Measurements from ENCODE around the gene CCNH.

The CCNH gene

DNA sequence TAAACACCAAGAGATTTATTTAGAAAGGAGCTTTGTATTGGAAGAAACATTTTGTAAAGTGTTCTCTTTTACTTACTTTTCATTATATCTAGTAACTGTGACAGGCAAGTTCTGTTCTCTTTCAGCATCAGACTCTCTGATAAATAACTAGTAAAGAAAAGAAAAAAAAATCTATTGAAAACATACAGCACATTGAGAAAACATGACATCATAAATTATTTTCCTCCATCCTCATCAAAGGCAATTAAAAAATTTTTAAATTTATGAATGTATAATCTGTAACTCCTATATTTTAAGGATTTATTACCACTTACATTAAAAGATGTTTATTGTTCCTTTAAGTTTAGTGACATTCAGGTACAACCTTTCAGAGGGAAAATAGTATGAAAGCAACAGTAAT, 11.1 kb downstream of the CCNH start:
- DNase-seq: no peak

DNA sequence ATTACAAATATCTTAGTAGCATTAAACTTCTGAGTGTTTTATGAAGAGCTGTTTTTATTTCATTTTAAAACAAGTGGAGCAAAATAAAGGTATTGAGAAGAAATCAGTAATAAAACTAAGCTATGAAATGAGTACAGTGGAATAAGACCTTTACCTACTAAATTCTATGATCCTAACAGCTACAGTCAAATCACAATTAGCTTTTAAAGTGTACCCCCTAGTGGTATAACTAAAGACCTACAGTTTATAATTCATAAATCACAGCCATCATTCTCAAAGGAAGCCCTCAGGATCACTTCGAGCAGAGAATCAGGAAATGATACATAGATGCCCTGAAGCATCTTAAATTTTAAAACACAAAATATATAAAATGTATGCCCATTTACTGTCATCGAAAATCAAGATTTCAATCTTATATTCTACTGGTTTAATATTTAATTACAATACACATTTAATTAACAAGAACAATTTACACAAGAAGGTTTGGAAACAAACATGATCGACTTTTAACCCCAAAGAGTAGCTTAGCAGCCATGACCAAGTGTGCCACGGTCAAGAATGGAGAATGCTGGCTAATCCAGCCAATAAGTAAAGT, 12.3 kb downstream of the CCNH start:
- DNase-seq: peak; percentile 42

DNA sequence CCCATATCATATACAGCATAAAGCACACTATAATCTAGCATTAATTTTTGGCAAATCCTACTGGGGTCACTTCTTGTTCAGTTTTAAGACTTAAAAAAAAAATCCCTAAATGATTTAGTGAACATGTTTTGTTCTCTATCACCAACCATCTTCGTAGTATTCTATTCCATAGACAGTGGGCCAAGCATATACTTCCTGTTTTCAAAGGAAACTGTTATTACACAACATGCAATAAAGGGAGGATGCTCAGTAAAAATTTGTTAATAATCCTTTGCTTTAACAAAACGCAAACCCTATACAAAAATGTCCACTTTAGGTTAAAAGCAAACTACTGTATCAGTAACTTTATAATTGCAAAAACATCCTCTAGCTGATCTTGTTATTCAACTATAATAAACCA, 13.0 kb downstream of the CCNH start:
- no peak for DNase-seq

DNA sequence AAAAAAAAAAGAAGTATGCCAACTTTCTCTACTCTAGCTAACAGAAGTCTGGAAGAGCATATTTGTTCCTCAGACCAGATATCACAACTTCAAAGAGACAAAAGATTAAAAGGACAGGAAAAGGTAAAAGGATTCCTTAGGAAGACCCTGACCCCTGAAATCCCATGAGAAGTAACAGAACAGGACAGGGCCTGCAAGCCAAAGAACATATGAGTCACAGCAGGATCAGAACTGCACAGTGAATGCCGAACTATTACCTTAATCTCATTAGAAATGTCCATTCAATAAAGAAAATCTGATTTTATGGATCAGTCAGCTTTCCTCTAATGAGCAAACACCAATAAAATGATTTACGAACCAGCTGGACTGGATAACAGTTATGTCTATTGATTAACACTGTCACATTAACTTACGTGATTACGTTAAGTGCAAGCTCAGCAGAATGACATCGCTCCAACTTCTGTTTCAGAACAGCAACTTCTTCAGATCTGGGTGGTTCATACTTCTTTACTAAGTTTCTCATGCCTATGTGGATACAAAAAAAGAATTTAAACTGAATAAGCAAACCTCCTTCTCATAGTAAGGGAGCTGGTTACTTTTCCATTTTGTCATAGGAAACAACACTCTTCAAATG, 13.6 kb downstream of the CCNH start:
- DNase-seq: no peak

DNA sequence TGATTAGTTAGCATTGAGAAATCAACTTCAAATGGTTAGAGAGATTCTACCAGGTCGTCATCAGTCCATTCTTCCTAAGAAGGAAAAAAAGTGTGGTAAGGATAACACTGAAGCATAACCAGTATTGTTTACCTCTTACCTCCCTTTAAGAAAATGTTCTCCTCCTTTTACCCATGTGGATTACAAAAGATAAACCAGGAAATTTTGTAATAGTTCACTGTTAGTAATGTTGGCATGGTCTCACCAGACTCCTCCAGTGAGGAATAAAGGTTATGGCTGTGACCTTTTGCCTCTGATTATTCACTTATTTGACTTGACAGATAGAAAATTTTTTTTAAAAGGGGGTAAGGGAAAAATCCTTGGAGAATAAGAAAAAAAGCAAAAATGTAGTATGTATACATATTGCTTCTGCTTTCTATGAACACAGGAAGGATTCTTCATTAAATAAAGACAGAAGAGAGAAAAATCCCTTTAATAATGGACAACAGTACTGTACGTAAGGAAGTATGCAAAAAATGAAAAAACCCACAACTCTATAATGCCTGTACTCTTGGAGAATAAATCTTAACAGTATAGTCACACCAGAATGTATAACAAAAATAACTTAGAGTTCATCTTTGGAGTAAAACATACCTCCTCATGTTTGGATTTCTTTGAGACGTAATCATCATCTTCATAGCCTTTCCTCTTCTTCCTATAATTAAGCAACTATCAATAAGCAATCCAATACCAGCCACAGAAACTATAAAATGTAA, 18.1 kb downstream of the CCNH start:
- DNase-seq: no peak

DNA sequence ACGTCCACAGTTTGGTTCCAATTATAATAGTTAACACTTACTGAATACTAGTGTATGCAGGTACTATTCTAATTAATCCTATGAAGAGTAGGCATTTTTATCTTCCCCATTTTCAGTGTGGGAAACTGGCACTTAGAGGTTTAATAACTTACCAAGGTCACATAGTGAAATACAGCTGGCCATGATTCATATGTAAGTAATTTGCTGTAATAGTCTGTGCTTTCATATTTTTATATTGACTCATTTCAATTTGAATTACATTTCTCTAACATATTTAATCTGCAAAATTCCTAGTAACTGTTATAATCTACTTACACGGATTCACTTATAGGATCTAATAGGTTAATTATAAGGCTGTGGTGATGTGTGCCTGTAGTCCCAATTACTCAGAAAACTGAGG, 19.4 kb downstream of the CCNH start:
- no peak for DNase-seq

DNA sequence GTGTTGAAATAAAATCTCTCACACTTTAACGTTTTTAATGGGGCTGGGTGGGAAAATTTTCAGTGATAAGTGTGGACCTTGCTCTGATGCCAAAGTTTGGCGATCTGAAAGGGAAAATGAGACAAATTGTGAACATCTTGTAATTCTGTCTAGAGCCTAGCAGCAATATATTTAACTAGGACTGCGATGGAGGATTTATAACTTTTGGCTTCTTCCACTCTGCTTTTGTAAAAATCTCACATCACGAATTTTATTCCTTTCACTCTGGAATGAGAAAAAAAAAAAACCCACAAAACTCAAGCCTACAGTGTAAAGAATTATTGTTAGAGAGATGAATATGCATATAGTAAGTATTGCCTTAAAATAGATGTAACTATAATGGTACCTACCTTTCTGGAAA, 19.9 kb downstream of the CCNH start:
- DNase-seq: no peak

DNA sequence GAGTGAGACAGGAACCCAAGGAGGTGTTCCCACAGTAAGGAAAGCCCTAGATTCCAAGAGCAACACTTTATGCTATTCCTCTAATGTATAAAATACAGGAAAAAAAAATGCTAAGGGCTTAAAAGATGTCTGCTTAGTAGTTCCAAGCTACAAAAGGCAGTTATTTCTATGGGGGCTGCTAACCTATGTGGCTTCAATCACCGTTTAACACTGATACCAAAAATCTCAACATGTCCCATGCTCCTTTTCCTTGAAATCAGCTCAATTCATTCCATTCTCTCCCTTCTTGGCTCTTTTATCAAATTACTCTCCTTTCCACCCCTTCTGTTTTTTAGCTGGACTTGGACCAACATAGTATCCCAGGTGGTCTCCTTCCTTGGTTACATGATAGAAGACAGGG, 20.6 kb downstream of the CCNH start:
- no peak for DNase-seq

DNA sequence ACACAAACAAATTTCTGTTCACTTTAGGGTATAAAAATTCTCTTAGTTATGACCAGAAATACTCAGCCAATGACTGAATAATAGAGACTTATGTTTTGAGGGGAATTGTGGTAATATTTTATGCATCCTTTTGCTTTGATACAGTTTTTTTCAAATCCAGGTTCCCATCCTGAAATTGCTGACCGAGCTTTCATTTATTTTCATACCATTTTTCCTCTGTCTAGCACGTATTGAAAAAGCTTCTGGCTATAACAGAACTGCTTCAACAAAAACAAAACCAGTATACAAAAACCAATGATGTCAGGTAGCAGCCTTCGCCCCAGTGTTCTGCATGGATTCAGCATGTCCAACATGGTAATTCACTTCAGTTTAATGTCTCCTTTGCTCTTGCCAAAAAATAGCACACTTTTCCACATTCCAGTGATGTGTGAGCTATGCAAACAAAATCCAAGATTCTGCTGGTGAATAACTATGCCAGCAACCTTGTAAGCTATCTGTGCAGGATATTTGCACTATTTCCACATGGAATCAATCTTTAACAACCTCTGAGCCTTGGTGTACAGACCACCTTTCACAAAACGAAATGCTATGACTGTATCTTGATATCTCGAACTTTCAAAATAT, 22.0 kb downstream of the CCNH start:
- no peak for DNase-seq

DNA sequence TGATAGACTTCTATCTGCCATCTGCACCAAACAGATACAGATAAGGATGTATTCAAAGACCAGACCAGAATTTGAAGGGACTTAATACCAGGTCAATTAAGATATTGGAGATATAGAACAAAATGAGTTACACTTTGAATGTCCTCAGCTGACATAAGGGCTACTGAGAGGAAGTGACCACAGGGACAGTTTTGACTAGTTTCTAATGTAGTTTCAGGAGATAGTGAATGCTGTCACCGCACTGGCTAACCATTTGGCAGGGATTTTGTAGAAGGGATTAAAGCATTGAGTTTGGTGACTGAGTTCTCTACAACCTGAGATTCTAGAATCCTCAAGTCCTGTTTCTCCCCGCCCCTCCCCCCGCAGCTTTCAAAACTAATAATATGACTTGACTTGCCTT, 22.7 kb downstream of the CCNH start:
- no peak for DNase-seq

DNA sequence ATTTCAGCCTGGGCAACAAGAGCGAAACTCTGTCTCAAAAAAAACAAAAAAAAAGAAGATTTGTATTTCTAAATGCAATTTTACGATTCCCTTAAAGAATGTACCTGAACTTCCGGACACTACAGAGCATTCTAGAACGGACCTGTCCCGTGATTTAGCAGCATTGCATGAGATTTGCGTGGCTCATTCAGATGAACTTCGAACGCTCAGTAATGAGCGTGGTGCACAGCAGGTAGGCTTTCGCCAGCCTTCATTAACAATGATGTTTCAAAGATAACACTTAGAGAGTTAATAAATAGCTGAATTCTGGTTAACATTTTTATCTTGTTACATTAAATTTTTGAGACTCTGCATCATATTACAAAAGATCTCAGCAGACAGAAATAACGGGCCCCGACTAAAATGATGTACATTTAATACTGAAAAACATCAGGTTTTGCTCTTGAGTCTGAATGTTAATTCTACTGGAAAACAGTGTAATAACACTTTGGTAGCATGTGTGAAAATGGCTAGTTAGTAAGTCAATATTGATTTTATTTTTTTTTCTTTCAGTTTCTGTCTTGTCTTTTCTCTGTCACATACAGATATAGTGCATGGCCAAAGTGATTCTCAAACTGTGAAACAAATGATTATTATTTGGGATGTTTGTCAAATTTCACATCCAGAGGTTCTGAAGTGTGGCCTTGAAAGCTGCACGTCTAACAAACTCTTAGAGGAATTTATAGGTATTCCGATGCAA, 23.3 kb downstream of the CCNH start:
- DNase-seq: no peak

DNA sequence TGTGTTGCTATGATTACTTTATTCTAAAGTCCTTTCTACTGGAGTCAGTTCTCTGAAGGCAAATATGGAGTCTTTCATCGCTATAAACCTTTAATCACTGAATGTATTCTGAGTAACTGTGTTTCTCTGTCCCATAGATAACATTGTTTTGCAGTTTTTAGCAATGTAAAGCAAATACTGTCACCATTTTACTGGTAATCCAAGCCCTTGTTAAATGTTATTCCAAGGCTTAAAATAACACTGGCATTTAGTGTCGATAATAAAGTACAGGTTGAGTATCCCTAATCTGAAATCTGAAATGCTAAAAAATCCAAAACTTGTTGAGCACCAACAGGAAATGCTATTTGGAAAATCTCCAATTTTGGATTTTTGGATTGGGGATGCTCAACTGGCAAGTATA, 24.6 kb downstream of the CCNH start:
- DNase-seq: no peak

DNA sequence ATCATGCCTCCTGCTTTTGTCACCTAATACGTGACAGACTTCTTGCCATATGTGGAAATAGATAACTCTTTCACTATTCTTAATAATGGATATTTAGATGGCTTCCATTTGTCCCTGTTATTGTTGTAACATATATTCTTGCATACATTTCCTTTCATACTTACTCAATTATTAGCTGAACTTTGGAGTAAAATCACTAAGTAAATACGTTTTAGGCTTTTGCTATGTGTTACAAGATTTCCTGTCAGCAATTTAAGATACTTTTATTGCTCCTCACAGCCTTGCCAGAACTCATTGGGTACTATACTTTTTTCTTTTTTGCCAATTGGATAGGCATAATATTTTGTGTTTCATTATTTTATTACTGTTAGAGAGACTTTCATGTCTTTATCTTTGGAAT, 26.9 kb downstream of the CCNH start:
- DNase-seq: no peak

DNA sequence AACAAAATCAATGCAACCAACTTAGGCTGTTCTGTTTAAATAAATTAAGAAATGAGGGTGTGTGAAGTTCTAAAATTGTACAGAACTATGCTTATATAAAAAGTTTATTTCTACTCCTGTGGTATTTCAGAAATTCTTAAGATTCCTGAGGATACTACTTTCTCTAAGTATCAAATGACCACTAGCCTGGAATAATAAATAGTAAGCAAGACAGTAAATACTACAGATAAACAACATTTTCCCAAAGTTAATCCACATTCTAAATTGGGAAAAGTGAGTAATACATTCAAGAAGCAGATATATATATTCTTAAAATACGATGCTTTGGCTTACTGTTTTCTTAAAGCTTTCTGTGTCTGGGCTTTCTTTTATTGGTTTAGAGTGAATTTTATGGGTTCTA, 29.5 kb downstream of the CCNH start:
- DNase-seq: no peak

DNA sequence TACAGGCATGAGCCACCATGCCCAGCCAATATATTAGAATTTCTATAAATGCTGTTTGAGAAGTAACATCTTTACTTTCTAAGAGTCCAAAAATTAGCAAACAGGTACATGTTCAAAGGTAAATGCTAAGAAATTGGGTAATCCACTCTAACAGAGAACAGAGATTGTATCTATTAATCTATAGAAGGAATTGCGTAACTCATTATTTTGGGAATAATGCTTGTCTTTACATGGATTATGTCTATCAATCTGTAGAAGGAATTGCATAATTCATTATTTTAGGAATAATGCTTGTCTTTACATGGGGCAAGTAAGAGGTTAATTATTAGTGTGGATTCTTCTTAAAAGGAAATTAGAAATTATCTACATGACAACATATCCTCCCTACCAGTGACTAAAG, 30.5 kb downstream of the CCNH start:
- no peak for DNase-seq

DNA sequence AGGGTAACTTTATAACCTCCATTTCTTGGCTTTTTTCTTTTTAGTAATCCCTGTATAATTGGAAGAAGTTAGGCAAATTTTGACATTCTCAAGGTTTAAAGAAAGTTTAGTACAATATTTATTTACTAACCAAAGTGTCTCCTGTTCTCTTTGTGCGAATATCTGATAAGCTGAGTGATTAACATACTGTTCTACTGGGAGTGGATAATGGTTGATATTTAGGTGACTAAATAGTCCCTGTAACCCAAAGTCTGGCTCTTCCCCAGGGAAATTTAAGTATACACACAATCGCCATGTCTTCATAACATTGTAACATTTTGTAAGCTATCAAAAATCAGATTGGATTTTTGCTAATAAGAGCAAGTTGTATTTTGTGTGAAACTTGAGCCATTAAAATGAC, 40.0 kb downstream of the CCNH start:
- no peak for DNase-seq

DNA sequence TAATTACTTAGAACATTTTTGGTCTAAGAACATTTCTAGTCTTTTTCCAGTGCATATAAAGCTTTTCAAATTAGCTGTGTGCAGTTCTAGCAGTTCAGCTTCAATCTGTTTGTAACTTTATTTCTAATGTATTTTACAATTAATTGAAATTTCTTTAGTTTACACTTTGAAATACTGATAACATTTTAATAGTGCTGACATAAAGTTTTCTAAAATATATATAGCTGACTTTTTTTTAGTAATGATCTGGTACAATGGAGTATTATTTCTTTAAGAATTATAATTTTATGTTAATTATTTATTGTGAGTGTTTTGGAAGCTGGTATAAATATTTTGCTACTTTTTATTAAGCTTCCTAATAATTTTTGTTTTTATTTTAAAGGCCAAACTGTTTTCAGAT, 43.3 kb downstream of the CCNH start:
- no peak for DNase-seq

DNA sequence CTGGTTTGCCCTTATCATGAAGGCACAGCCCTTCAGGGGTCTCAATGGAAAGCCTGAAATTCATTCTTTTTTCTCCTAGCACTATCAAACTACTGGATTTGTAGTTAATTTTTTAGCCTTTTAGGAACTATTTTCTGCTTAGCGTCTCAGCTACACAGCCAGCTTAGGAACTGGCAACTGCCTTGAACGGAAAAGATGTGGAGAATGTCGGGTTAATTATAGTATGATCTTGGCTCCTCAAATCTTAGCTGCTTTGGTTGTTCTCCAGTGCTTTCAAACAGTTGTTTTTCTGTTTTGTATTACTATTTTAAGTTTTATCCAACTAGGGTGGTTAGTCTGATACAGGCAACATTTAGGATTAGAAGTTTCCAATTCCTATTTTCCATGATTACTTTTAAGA, 44.1 kb downstream of the CCNH start:
- DNase-seq: no peak

DNA sequence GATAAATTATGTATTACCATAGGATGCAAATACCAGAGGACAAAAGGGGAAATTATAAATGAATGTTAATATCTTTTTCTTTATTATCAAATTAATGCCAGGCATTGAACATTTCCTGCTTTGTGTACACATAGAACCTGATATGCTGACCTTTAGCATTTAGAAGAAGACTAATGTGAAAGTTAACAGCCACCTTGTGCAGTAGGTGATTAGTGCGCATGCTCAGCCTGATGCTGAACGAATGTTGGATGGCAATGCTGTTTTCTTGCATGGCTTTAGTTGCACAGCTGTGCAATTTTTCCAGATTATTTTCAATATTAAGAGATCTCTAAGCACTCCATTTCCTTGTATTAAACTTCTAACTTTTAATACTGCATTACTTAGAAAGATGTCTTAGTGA, 45.5 kb downstream of the CCNH start:
- DNase-seq: no peak

DNA sequence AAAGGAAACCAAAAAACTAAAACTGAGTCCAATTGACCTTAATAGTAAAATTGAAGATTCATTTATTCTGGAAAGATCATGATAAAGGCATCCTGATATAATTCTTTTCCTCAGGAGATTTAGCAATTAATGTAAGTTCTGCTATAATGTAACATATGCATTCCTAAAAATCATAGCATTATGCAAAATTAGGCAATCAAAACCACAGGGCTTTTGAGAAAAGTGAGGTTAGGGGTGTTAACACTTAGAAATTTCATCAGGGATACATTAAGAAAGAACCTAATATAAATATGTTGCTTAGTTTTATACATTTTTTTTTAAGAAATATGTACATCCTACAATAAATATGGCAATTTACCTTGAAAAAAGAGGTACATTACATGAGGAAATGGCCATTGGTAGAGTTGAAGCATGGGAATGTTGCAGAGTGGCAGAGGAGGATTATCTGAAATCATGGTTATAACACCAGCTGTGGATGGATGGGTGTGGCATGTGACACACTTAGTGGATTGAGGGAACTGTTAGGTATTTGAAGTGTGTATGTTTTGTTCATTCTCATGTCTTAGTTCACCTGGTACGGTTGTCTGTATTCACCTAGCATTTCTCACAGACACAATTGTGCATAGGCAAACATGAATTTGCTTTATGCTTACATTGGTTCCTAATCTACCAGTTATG, 51.1 kb downstream of the CCNH start:
- no peak for DNase-seq

DNA sequence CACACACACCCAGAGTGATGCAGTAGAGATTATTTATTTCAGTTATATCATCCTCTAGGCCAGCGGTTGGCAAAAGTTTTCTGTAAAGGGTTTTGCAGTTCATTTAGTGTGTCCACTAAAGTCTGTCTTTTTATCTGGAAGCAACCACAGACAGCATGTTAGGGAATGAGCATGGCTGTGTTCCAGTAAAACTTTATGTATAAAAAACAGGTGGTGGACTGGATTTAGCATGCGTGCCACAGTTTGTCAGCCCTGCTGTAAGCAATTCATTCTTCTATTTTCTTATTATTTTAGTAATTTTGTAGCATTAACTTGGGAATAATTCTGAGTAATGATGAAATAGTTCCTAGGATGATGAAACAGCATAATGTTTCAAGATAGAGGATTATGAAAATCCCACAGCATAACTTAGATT, 51.7 kb downstream of the CCNH start:
- no peak for DNase-seq

DNA sequence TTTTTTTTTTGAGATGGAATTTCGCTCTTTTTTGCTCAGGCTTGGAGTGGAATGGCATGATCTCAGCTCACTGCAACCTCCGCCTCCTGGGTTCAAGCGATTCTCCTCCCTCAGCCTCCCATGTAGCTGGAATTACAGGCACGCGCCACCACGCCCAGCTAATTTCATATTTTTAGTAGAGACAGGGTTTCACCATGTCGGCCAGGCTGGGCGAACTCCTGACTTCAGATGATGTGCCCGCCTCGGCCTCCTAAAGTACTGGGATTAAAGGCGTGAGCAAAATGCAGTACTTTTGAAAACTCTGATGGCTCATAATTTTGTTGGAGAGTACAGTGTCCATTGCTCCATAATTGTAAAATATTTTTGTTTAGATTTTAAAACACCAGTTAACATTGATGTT, 52.6 kb downstream of the CCNH start:
- no peak for DNase-seq

DNA sequence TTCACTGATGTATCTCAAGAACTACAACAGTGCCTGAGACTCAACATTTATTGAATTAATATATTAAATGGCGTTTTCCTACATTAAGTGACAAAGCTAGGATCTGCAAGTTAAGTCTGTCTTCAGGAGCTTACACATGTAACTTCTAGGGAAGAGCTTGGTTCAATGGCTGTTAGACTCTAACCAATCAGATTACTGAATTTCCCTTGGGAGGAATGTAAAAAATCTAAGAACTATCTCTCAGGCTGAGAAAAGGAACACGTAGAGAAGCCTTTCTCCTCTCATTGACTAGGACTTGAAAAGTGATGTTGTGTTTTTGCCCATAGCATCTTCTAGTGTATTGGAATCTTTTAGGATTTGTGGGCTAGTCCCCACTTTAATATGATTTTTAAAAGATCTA, 53.6 kb downstream of the CCNH start:
- no peak for DNase-seq

Data from NCI-H2171 treated with DMSO at 0.1 percent for 48 hours (cell line).